Measurements from ENCODE around the gene C1orf167.

Gene C1orf167

DNA sequence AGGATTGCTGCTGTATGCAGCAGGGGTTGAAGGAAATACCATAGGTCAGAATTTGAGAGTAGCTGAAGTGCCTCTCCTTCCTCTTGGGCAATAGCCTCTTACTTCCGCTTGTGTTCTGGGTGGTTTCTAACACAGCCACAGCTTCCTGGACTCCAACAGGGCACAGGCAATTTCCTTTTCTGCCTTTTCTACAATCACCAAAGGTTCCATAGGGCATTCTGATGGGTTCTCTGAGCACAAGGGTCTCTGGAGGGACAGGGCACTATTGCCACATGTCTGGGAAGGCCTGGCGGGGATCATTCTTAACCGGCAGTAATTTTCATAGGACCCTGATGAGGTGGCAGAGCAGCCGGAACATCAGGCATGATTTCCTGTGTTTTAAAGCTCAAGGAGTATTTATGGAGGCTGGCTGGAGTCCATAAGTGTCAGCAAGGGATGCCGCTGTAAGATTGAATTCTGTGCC is 31.5 kb upstream of the C1orf167 start:
- no peaks in the 10 kb centered on the region for H3K9me3 Mint-ChIP-seq (ENCODE audit: low read depth)
- H3K27me3 Mint-ChIP-seq = no peaks in the 10 kb centered on the region
- H3K4me1 Mint-ChIP-seq (ENCODE audit: low read depth) = peaks cover 46% of the 10 kb centered on the region
- peak overlapping the region; percentile 79 for H3K4me3 Mint-ChIP-seq
- peak overlapping the region; percentile 73 for H3K27ac Mint-ChIP-seq
- no peaks in the 10 kb centered on the region for H3K36me3 Mint-ChIP-seq

DNA sequence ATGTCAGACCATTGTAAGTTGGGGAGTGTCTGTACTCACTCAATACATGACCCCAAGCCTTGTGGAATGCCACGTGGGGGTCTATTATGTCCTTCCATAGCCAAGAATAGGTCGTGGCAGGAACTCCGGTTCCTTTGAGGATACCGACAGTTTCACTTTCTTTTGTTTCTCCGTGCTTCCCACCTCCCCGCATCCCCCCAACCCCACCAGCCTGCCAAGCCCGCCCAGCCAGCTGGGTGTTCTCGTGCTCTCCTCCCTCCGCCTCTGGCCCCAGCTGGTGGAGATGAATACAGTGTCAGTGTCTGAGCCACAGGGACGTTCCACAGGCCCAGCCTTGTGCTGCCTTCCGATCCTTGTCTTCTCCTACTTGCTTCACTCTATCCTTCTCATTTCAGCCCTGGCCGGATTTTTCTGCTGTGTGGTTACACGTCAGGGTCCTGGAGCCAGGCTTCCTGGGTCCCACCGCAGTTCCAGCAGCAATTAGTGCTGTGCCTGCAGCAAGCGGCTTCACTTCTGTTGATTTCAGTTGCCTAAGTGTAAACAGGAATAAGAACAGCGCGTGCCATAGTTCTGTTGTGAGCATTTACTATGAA is 30.2 kb upstream of the C1orf167 start:
- Mint-ChIP-seq H3K27ac (peak overlapping the region; percentile 88), H3K4me3 (peak overlapping the region; percentile 82), H3K4me1 (ENCODE audit: low read depth) (peaks cover 50% of the 10 kb centered on the region), H3K27me3 (no peaks in the 10 kb centered on the region), H3K9me3 (ENCODE audit: low read depth) (no peaks in the 10 kb centered on the region), H3K36me3 (no peaks in the 10 kb centered on the region)

DNA sequence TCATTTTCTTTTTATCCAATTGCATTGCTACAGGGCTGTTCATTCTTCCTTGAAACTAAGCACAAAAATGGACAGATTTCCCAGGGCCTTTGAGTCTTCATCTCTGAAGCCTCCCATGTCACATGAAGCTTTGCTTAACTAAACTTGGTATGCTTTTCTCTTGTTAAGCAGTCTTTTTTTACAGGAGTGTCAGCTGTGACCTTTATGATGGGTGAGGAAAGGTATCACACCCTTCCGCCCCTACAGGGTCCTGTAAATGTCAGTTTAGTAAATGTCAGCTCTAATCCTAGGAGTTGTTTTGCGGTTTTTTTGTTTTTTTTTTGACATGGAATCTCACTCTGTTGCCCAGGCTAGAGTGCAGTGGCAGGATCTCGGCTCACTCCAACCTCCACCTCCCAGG is 28.7 kb upstream of the C1orf167 start:
- no peaks in the 10 kb centered on the region for H3K36me3 Mint-ChIP-seq
- no peaks in the 10 kb centered on the region for H3K27me3 Mint-ChIP-seq
- H3K4me3 Mint-ChIP-seq = no peak overlapping the region
- H3K27ac Mint-ChIP-seq = peak overlapping the region; percentile 22
- H3K9me3 Mint-ChIP-seq (ENCODE audit: low read depth) = no peaks in the 10 kb centered on the region
- H3K4me1 Mint-ChIP-seq (ENCODE audit: low read depth) = peaks cover 64% of the 10 kb centered on the region

DNA sequence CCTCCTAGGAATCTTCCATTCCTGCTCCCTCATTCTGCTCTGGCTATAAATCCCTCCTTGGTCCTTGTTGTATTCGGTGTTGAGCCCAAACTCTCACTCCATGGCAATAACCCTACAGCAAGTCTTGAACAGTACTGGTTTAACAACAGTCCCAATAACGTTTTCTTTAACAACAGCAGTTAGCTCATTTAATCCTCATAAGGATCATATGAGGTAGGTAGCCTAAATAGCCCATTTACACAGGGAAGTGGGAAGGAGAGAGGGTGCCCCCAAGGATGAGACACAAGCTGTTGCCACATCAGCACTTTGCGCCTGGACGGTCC is 26.5 kb upstream of the C1orf167 start:
- H3K4me3 Mint-ChIP-seq = peak overlapping the region; percentile 92
- H3K27ac Mint-ChIP-seq = peak overlapping the region; percentile 64
- H3K36me3 Mint-ChIP-seq = no peaks in the 10 kb centered on the region
- peaks cover 67% of the 10 kb centered on the region for H3K4me1 Mint-ChIP-seq (ENCODE audit: low read depth)
- no peaks in the 10 kb centered on the region for H3K9me3 Mint-ChIP-seq (ENCODE audit: low read depth)
- no peaks in the 10 kb centered on the region for H3K27me3 Mint-ChIP-seq

DNA sequence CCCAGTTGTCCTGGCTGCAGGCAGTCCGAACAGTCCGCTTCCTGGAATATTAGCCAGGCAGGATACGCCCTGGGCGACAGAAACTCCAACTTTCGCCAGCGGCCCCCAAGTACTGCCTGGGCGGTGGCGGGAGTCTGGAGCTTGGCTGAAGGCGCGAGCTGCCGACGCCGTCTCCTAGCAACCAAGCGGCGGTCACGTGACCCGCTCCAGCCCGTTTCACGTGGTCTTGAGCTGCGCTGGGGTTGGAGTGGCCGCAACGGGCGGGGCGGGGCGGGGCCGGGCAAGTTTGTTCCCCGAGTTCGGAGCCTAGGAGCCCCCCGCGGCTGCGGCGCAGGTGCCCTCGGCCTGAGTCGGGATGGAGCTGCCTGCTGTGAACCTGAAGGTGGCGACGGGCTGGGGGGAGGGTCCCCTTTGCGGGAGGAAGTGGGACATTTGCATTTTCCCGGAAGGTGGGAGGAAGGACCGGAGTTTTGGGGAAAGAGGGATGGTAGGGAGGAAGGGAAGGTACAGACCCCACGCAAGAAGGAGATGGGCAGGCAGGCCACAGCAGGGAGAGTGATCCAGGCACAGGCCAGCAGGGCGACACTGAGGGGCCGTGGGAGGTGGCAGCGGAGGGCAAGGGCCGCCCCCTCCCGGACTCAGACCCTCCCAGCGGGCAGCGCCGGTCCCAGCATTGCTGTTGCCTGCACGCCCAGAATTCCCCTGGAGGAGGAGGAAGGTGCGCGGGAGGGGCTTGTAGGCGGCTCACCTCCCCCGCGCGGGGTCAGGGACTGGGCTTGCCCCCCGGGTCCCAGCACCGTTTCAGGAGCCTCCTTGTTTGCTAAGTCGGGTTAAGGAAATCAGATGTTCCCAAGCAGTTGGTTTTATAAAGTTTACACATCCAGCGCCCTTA is 25.9 kb upstream of the C1orf167 start, which contains the start of gene AGTRAP:
Gene AGTRAP (plus strand): TSS at position 283 of the 892 bp plus-strand sequence. CDS start 73 bp downstream, at position 356.
- H3K36me3 Mint-ChIP-seq = no peaks in the 10 kb centered on the region
- H3K4me3 Mint-ChIP-seq = peak within 1 kb of the TSS; percentile 92
- H3K27me3 Mint-ChIP-seq = no peaks in the 10 kb centered on the region
- no peaks in the 10 kb centered on the region for H3K9me3 Mint-ChIP-seq (ENCODE audit: low read depth)
- H3K27ac Mint-ChIP-seq = peak within 1 kb of the TSS; percentile 81
- peaks cover 67% of the 10 kb centered on the region for H3K4me1 Mint-ChIP-seq (ENCODE audit: low read depth)

DNA sequence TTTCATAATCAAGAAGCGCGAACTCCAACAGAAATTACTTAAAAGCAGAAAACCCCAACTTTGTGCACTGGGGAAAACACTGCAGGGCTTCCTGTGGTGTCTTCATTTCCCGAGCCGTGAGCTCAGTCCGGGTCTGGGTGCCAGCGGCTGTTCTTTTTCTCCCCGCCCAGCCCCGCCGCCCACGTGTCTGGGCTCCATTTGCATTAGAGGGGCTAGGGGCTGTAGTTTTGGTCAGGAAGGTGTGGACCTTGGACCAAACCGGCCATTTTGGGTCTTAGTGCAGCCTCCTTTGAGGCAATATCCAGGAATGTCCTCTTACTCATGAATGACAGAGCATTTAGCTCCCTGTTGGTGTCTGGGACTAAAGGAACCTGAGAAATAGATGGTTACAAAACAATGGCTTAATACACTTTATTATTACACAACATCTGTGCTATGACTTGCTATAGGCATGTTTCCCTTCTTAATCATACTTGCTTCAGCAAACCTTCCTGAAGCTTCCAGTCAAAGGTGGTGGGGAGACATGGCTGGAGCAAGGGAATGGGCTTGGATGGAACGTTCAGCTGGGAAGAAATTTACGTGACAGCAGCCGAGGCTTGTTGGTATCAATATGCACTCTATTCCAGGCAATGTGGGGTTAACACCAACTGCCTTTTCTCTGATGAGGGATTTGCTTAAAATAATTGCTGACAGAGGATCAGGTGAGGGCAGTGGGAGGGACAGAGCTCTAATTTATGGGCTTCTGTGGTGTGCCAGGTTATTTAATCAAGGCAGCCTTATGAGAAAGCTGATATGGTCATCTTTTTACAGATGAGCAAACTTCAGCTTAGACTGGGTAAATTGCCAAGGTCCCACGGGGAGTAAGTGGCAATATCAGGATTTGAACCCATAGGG is 25.0 kb upstream of the C1orf167 start:
- peaks cover 67% of the 10 kb centered on the region for H3K4me1 Mint-ChIP-seq (ENCODE audit: low read depth)
- H3K9me3 Mint-ChIP-seq (ENCODE audit: low read depth) = no peaks in the 10 kb centered on the region
- no peaks in the 10 kb centered on the region for H3K36me3 Mint-ChIP-seq
- no peaks in the 10 kb centered on the region for H3K27me3 Mint-ChIP-seq
- peak overlapping the region; percentile 92 for H3K4me3 Mint-ChIP-seq
- peak overlapping the region; percentile 59 for H3K27ac Mint-ChIP-seq

DNA sequence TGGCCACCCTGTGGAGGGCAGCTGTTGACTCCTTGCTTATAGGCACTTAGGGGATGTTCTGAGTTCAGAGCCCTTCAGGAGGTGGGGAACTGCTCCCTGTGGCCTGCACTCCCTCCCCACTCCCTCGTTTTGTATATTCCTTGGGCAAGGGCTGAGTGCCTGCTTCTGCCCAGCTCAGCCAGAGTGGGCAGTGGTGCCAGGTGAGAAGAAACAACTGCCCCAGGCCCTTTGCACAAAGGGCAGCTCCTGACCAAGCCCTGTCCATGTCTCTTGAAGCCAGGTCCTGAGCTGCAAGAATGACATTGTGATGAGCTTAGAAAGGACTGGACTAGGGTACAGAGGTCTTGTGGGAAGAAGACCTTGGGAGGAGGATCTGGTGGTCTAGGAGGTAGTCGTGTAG is 23.9 kb upstream of the C1orf167 start:
- peaks cover 66% of the 10 kb centered on the region for H3K4me1 Mint-ChIP-seq (ENCODE audit: low read depth)
- no peaks in the 10 kb centered on the region for H3K36me3 Mint-ChIP-seq
- H3K27ac Mint-ChIP-seq = peak overlapping the region; percentile 50

DNA sequence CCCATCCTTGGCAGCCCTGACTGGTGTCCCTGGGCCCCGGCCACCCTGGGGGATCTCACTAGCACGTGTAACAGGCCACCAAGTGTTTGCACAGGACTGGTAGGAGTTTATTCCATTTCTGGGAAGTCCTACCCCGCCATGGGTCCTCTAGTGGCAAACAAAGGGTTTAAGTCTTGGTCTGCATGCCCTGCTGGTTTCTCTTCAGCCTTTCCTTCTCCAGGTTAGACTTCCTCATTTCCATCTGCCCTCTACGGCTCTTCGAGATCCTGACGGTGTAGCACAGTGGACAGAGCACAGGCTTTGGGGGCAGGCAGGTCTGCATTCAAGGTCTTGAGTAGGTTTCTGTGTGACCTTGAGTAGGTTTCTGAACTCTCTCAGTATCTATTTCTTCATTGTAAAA is 23.2 kb upstream of the C1orf167 start:
- no peak overlapping the region for H3K4me3 Mint-ChIP-seq
- no peaks in the 10 kb centered on the region for H3K36me3 Mint-ChIP-seq
- peaks cover 64% of the 10 kb centered on the region for H3K4me1 Mint-ChIP-seq (ENCODE audit: low read depth)
- no peaks in the 10 kb centered on the region for H3K9me3 Mint-ChIP-seq (ENCODE audit: low read depth)
- H3K27me3 Mint-ChIP-seq = no peaks in the 10 kb centered on the region
- no peak overlapping the region for H3K27ac Mint-ChIP-seq

More for the DNA sequence above, 23.9 kb upstream of the C1orf167 start:
- H3K27me3 Mint-ChIP-seq = no peaks in the 10 kb centered on the region
- H3K4me3 Mint-ChIP-seq = peak overlapping the region; percentile 22
- no peaks in the 10 kb centered on the region for H3K9me3 Mint-ChIP-seq (ENCODE audit: low read depth)

DNA sequence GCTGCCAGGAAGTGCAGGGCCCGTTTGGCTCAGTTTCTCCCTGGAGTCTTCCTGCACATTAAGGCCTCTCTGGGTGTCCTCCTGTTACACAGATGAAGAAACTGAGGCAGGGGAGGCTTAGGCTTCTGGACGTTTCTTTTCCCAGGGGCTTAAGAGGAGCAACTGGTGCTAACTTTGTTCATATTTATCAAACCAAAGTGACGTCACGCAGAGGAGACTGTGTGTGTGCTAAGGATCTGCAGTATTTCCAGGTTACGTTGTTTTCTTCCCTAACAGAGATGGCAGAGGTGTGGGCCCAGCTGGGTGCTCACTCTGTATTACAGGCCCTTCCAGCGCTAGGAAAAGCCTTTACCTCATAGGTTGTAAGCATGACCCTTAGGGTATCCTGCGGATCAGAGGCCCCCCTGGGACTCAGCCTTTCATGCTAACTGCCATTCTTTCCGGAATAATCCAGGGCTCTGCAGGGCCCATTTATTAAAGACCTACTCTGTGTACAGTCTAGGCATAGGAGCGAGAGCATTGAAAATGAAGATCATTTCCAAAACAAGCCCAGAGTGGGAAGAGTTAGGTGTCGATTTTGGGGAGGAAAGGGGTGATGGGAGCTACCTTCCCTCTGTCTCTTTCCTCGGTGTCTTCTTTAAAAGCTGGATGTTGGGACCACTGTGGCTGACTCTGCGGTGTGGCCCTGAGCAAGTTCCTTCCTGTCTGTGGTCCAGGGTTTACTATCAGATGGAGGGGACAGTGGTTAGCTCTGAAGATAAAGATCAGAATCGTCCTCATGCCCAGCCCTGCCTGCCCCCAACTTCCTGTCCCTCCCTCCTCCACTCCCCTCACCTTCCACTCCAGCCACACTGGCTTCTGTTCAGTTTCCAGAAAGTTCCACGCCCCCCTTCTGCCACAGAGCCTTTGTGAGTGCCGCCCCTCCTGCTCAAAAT is 21.5 kb upstream of the C1orf167 start:
- Mint-ChIP-seq H3K27ac (peak overlapping the region; percentile 80), H3K9me3 (ENCODE audit: low read depth) (no peaks in the 10 kb centered on the region), H3K4me1 (ENCODE audit: low read depth) (peaks cover 63% of the 10 kb centered on the region), H3K4me3 (peak overlapping the region; percentile 38), H3K27me3 (no peaks in the 10 kb centered on the region), H3K36me3 (no peaks in the 10 kb centered on the region)

DNA sequence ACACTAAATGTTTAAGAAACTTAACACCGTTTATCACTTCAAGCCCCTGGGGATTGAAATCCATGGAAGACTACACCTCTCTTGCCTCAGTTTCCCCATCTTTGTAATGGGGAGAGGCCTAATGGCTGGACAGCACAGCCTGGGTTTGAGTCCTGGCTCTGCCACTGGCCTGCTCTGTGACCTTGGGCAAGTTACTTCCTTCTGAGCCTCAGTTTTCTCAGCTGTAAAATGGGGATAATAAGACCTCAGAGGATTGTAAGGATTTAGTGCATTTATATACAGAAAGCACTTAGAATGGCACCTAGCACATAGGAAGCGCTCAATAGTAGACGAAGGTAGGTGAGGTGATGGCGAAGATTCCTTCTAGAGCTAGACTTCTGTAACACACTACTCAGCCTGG is 20.5 kb upstream of the C1orf167 start:
- Mint-ChIP-seq H3K27me3 (no peaks in the 10 kb centered on the region), H3K4me3 (no peak overlapping the region), H3K36me3 (peaks cover 2% of the 10 kb centered on the region), H3K4me1 (ENCODE audit: low read depth) (peaks cover 61% of the 10 kb centered on the region), H3K9me3 (ENCODE audit: low read depth) (no peaks in the 10 kb centered on the region), H3K27ac (no peak overlapping the region)

DNA sequence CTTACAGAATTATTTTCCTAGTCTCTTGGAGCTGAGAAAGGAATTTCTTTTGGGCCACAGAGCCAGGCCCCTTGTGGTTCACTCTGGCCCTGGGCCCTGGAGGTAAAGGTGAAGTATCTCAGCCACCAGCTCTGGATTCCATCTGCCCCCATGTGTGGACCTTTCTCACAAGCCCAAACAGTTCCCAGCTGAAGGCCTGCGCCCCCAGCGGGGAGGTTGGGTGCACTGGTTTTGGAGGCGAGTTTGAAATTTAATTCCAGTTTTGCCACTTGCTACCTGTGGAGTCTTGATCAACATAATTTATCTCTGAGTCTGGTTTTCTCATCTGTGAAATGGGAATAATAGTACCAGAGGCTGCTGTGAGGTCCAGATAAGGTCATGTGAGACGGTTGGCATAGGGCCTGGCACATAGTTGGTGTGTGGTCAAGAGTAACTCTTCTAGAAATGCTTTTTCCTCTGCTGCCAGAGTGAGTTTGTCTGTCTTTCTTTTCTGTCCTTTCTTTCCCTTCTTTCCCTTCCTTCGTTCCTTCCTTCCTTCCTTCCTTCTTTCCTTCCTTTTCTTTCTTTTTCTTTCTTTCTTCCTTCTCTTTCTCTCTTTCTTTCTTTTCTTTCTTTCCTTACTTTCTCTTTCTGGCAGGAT is 20.0 kb upstream of the C1orf167 start:
- H3K36me3 Mint-ChIP-seq = peaks cover 4% of the 10 kb centered on the region
- H3K27ac Mint-ChIP-seq = no peak overlapping the region
- no peaks in the 10 kb centered on the region for H3K9me3 Mint-ChIP-seq (ENCODE audit: low read depth)
- peaks cover 58% of the 10 kb centered on the region for H3K4me1 Mint-ChIP-seq (ENCODE audit: low read depth)
- no peaks in the 10 kb centered on the region for H3K27me3 Mint-ChIP-seq
- H3K4me3 Mint-ChIP-seq = no peak overlapping the region

DNA sequence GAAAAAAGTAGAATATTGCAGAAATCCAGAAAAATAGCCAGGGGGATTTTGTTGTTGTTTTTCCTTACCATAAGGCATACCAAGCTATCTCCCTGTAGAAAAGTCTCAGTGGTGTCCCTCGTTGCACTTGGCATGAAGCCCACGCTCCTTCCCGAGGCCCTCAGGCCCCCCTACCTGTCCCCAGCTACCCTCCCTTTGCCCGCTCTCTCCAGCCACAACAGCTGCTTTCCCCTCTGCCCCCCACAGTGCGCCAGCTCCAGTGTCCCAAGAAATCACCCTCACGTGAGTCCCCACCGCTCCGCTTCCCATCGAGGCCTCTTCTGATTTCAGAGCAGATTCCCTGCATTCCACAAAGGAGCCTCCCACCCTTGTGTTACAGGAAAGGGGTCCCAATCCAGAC is 17.7 kb upstream of the C1orf167 start:
- Mint-ChIP-seq H3K4me1 (ENCODE audit: low read depth) (peaks cover 43% of the 10 kb centered on the region), H3K9me3 (ENCODE audit: low read depth) (no peaks in the 10 kb centered on the region), H3K4me3 (no peak overlapping the region), H3K27me3 (no peaks in the 10 kb centered on the region), H3K36me3 (peaks cover 4% of the 10 kb centered on the region), H3K27ac (no peak overlapping the region)

DNA sequence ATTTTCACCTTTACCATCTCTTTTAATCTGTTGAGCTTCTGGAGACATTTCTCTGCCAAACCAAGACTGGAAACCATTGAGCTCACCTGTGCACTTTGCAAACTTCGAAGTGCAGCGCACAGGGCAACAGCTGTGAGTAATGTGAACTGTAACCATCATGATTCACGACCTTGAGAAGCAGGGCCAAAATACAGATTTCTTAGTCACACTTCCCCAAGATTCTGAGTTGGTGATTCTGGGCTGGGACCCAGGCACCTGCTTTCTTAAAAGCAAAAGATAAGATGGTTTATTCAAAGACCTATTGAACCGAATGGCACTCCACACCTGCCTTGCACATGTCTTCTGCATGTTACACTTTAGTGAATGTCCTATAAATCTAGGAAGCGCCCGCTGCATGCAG is 15.9 kb upstream of the C1orf167 start:
- H3K4me3 Mint-ChIP-seq = no peak overlapping the region
- no peaks in the 10 kb centered on the region for H3K27me3 Mint-ChIP-seq
- H3K4me1 Mint-ChIP-seq (ENCODE audit: low read depth) = peaks cover 27% of the 10 kb centered on the region
- no peak overlapping the region for H3K27ac Mint-ChIP-seq
- peaks cover 4% of the 10 kb centered on the region for H3K36me3 Mint-ChIP-seq
- H3K9me3 Mint-ChIP-seq (ENCODE audit: low read depth) = no peaks in the 10 kb centered on the region
